EH (cell line): Measurements from ENCODE around the gene TPRN.

Source experiments
- DNase-seq: peaks from one replicate; pipeline ENCODE4 v3.0.0-alpha.2; 2015; ENCODE audit warnings: low read depth

Gene TPRN

GRCh38 chr9:137189297-137190295, 10.9 kb downstream of the TPRN start:
- no peak for DNase-seq

- peak; percentile 90 for DNase-seq
Measured at GRCh38 chr9:137188490-137189296, 11.8 kb downstream of the TPRN start, which contains the start of the genes ANAPC2 and SSNA1. ANAPC2 (minus strand) TSS chr9:137188560; CDS start chr9:137188532, 28 bp downstream. SSNA1 (plus strand) TSS chr9:137188676; CDS start chr9:137188727, 51 bp downstream.

DNA sequence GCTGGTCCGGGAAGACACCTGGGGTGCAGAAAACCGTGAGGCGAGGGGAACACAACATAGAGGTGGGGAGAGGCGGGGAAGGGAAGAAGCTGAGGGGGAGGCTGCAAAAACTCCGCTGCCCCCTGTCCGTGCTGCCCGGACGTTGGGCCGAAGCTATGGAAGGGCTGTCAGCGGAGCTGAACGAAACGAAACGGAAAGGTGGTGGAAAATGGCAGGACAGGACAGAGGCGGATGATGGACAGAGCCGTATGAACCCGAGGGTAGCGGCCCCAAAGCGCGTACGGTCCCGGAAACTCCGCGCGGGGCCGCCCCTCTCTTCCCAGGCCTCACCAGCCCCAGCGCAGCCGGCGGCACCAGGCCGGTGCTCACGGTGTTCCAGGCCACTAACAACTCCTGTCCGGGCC, 12.5 kb downstream of the TPRN start:
- no peak for DNase-seq

GRCh38 chr9:137187386-137187785, 13.2 kb downstream of the TPRN start:
- DNase-seq, result no peak

GRCh38 chr9:137186385-137186784, 14.2 kb downstream of the TPRN start:
- DNase-seq, result no peak

DNA sequence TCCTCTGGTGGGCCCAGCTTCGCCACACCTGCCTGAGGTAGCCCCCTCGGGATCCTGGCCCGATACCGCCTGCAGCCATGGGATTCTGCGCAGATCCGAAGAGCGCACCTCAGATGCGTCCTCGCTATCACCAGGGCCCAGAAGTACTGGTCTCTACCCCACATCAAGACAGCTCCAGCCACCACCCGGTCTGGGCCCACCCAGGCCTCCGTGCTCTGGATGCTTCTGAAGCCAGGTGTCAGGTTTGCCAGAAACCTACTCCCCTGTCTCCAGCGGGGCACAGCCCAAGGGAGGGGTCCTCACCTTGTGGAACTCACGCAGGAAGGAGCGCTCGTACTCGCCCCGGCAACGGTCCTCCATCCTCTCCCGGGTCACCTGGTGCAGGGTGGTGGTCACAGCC, 14.6 kb downstream of the TPRN start:
- DNase-seq, result no peak

GRCh38 chr9:137184881-137185660, 15.5 kb downstream of the TPRN start:
- no peak for DNase-seq

- DNase-seq, result no peak
Measured at GRCh38 chr9:137183980-137184595, 16.5 kb downstream of the TPRN start.

DNA sequence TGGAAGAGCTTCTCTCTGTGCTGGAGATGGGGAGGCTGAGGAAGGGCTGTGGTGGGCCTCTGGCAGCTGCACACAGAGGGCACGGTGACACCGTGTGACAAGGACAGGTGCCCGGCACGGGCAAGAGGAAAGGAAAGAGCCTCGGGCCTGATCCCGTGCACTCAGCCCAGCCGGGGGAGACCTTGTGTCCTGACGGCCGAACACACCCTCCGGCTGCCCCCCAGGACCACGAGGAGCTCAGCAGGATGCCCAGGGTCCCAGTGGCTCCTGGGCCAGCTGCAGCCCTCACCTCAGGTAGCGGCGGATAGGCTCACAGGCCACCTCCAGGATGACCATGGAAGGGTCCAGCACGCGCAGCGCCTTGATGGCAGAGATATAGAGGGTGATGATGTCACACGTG, 17.7 kb downstream of the TPRN start:
- DNase-seq, result no peak

DNA sequence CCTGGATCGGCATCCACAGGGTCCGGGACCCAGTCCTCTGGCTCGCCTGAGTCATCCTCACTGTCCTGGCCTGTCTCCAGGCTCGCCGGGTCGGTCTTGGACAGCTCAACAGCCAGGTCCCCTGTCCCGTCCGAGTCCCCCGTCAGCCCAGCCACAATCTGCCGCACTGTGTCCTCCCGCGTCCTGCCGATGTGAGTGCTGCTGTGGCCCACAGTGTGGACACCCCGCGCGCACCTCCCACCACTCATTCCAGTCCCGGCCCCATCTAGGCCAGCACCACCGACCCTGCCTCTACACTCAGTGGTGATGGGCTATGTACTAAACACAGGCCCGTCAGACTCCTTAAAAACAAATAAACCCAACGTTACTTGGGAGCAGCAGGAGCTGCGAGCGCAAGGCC, 18.9 kb downstream of the TPRN start:
- DNase-seq, result no peak

DNA sequence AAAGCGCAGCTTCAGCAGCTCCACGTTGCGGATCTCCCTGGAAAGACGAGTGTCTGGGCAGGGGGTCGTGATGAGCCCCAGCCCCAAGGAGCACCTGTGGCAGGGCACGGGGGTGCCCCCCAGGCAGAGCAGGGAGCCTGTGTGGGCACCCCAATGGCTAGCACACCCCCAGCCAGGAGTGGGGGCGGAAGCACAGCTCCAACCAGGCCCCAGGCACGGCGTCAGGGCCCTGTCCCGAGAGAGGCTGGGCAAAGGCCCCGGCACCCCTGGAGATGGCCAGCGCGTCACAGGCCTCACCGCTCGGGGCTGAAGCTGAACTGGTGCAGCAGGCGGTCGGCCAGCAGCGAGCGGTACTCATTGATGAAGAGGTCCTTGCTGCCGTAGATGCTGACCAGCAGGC, 20.1 kb downstream of the TPRN start:
- DNase-seq, result no peak

DNA sequence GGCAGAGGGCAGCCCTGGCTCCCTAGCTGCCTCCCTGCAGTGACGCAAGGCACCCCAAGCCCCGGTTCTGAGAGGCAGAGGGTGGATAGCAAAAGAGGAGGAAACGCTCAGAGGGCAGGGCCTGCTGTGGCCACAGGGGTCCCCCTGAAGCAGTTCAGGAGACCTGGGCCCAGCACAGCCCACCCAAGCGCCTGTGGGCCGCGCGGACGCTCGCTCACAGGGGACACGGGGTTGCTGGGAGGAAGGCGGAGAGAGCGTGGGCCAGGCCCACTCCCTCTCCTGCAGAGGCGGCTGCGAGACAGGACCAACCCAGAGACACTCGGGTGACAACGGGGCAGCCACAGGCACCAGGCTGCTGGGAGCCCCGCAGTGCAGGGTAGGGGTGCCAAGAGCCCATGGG, 20.8 kb downstream of the TPRN start:
- no peak for DNase-seq

DNA sequence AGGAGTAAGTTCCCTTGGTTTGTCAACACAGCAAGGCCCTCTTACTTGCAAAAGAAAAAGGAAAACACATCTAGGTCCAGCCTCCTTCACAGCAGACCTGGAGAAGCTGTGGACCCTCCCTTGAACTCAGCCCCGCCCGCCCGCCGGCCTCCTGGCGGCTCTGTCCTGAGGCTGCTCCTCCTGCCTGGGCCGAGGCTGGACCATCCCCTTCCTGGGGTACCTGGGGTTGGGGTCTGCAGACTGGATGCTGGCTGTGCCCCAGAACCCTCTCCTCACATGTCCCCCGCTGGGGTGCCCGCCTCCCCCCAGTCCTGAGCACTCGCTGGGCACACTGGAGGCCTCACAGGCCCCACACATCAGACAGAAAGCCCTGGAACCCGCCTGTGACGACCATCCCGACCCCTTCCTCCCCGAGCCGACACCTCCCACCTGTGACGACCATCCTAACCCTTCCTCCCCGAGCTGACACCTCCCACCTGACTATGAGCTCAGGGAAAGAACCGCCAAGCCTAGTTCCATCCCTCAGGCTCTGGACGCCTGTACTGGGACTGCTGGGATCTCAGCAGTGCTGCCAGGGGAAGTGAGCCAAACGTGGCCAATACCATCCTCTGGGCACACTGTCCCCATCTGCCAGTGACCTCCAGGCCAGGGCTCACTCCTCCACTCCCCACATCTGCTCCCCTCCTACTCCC, 21.5 kb downstream of the TPRN start:
- no peak for DNase-seq

GRCh38 chr9:137178201-137178938, 22.2 kb downstream of the TPRN start:
- DNase-seq, result peak; percentile 47

- no peak for DNase-seq
Measured at GRCh38 chr9:137176302-137177182, 24.0 kb downstream of the TPRN start.

DNA sequence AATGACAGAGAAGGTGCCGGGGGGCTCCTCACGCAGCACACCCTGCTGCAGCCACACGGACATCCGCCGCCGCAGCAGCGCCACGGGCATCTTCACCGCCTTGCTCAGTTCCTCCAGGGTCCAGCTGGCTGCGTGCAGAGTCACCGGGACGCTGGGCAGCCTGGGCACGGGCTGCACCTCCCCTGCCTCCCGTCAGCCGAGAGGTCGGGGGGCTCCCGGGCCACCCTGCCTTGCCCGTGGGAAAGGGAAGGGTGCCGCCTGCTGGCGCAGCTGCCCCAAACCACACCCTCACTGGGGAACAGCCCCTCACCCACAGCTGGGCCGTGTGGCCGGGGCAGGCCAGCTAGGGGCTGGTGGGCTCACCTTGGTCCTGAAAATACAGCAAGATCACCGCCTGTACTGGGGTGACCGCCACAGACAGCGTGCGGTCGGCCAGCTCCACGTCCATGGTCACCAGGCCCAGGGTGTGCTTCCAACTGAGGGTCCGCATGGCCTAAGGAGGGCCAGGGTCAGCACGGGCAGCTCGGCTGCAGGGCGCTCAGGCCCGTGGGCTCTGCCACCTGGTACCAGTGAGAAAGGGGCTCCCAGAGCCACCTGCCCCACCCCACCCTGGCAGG, 25.1 kb downstream of the TPRN start:
- no peak for DNase-seq

DNA sequence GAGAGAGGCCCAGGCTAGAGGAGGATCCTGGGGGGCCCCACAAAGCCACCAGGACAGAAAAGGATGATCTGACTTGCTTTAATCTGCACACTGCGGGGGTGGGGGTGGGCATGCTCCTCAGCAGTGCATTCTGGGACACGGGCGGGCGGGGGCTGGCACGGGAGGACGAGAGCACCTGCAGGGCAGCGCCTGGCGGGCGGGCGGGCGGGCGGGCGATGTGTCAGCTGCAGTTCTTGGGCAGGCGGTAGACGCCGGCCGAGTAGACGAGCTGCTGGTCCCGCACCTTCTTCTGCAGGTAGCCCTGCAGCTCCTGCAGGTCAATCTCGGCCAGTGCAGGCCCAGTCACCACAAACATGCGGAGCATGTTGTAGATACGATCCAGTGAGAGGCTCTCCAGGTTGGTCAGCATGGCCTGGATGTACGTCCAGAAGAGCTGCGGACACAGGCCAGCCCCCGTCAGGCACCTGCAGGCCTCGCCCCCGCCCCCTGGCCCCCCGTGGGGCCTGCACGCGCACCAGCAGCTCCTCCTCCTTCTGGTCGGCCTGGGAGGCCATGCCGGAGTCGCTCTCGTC, 25.7 kb downstream of the TPRN start:
- DNase-seq, result no peak
